ENCODE data around the gene TMPRSS7.

The TMPRSS7 gene

GRCh38 chr3:112034436-112034835 is at the start of gene TMPRSS7:
TMPRSS7 (plus strand) TSS chr3:112034736; CDS start chr3:112034846, 110 bp downstream.
- DNase-seq (ENCODE audit: low spot score) (no peak), ATAC-seq (ENCODE audit: low read depth) (no peak)
- no peaks in the 10 kb centered on the region for H3K27me3 ChIP-seq (ENCODE audit: insufficient read depth, poor library complexity, severe bottlenecking)
- H3K27ac ChIP-seq (ENCODE audit: poor library complexity, severe bottlenecking) = no peak within 1 kb of the TSS
- H3K9me3 ChIP-seq (ENCODE audit: severe bottlenecking) = no peaks in the 10 kb centered on the region
- H3K36me3 ChIP-seq (ENCODE audit: low read depth) = no peaks in the 10 kb centered on the region
- peaks cover 7% of the 10 kb centered on the region for H3K4me1 ChIP-seq (ENCODE audit: insufficient read depth, poor library complexity, severe bottlenecking)
- H3K4me3 ChIP-seq (ENCODE audit: severe bottlenecking) = no peak within 1 kb of the TSS
- no peak for TF ChIP-seq CTCF (IDR thresholded peaks at IDR 0.05; ENCODE audit: poor library complexity, severe bottlenecking)

- DNase-seq (ENCODE audit: low spot score) = no peak
- Histone ChIP-seq H3K36me3 (ENCODE audit: low read depth) (peaks cover 86% of the 10 kb centered on the region), H3K4me3 (ENCODE audit: severe bottlenecking) (no peak overlapping the region), H3K9me3 (ENCODE audit: severe bottlenecking) (no peaks in the 10 kb centered on the region), H3K4me1 (ENCODE audit: insufficient read depth, poor library complexity, severe bottlenecking) (no peaks in the 10 kb centered on the region), H3K27me3 (ENCODE audit: insufficient read depth, poor library complexity, severe bottlenecking) (no peaks in the 10 kb centered on the region), H3K27ac (ENCODE audit: poor library complexity, severe bottlenecking) (no peak overlapping the region)
- ATAC-seq (ENCODE audit: low read depth) = no peak
- no peak for TF ChIP-seq CTCF (IDR thresholded peaks at IDR 0.05; ENCODE audit: poor library complexity, severe bottlenecking)
These were observed 47.7 kb upstream of the TMPRSS7 start for GRCh38 chr3:111986800-111987199.

GRCh38 chr3:111989061-111989678 is 45.4 kb upstream of the TMPRSS7 start:
- DNase-seq (ENCODE audit: low spot score) (no peak), ATAC-seq (ENCODE audit: low read depth) (peak; percentile 89)
- Histone ChIP-seq H3K27ac (ENCODE audit: poor library complexity, severe bottlenecking) (no peak overlapping the region), H3K36me3 (ENCODE audit: low read depth) (peaks cover 71% of the 10 kb centered on the region), H3K9me3 (ENCODE audit: severe bottlenecking) (no peaks in the 10 kb centered on the region), H3K27me3 (ENCODE audit: insufficient read depth, poor library complexity, severe bottlenecking) (no peaks in the 10 kb centered on the region), H3K4me3 (ENCODE audit: severe bottlenecking) (no peak overlapping the region), H3K4me1 (ENCODE audit: insufficient read depth, poor library complexity, severe bottlenecking) (no peaks in the 10 kb centered on the region)
- TF ChIP-seq CTCF (IDR thresholded peaks at IDR 0.05; ENCODE audit: poor library complexity, severe bottlenecking) = peak; percentile 90

GRCh38 chr3:111993038-111993437 is 41.5 kb upstream of the TMPRSS7 start:
- ATAC-seq (ENCODE audit: low read depth) (no peak), DNase-seq (ENCODE audit: low spot score) (no peak)
- peaks cover 47% of the 10 kb centered on the region for H3K36me3 ChIP-seq (ENCODE audit: low read depth)
- no peak for TF ChIP-seq CTCF (IDR thresholded peaks at IDR 0.05; ENCODE audit: poor library complexity, severe bottlenecking)
- no peaks in the 10 kb centered on the region for H3K4me1 ChIP-seq (ENCODE audit: insufficient read depth, poor library complexity, severe bottlenecking)
- H3K4me3 ChIP-seq (ENCODE audit: severe bottlenecking) = no peak overlapping the region
- H3K27me3 ChIP-seq (ENCODE audit: insufficient read depth, poor library complexity, severe bottlenecking) = no peaks in the 10 kb centered on the region
- H3K27ac ChIP-seq (ENCODE audit: poor library complexity, severe bottlenecking) = no peak overlapping the region
- no peaks in the 10 kb centered on the region for H3K9me3 ChIP-seq (ENCODE audit: severe bottlenecking)
